IMR-90 (cell line): ENCODE results near the gene DNAJB9.

ENCODE experiments used
- BHLHE40 ChIP-seq: fragments of 150-350 bp; IDR thresholded peaks from 2 replicates; pipeline ENCODE4 v1.6.1; 2016; ENCODE audit warnings: mild to moderate bottlenecking, low read depth, low read length
- CEBPB ChIP-seq: IDR thresholded peaks from 2 replicates; pipeline ENCODE4 v1.6.1; 2012; ENCODE audit warnings: low read depth, low read length, improper control_type of control experiment
- CTCF ChIP-seq: conservative IDR thresholded peaks from 2 replicates; pipeline ENCODE4 v1.5.1; 2012; ENCODE audit warnings: mild to moderate bottlenecking, low read depth, low read length, improper control_type of control experiment
- NFE2L2 ChIP-seq: fragments of 150-350 bp; IDR thresholded peaks from 2 replicates; pipeline ENCODE4 v1.6.1; 2016; ENCODE audit warnings: low read depth, mild to moderate bottlenecking, low read length
- POLR2A ChIP-seq: IDR thresholded peaks from 2 replicates; pipeline ENCODE4 v1.6.1; 2012; ENCODE audit warnings: mild to moderate bottlenecking, low read depth, low read length
- RAD21 ChIP-seq: IDR thresholded peaks from 2 replicates; pipeline ENCODE4 v1.6.1; 2012; ENCODE audit warnings: low read length, improper control_type of control experiment
- RFX5 ChIP-seq: IDR thresholded peaks from 2 replicates; pipeline ENCODE4 v1.8.0; 2012; ENCODE audit warnings: low read depth, mild to moderate bottlenecking, low read length, moderate library complexity
- USF2 ChIP-seq: fragments of 150-350 bp; IDR thresholded peaks from 2 replicates; pipeline ENCODE4 v1.6.1; 2017; ENCODE audit warnings: mild to moderate bottlenecking, antibody characterized with exemption, low read length, low read depth

GRCh38 chr7:108604307-108605077 is 34.8 kb downstream of the DNAJB9 start:
- TF ChIP-seq CTCF (no peak), POLR2A (no peak), RFX5 (no peak), NFE2L2 (no peak), RAD21 (no peak), CEBPB (no peak), USF2 (no peak), BHLHE40 (no peak)
